ENCODE results near the gene ATP6V1E1.

- no peak for TF ChIP-seq CTCF (IDR thresholded peaks at IDR 0.05)
- TF ChIP-seq EZH2 (IDR thresholded peaks at IDR 0.05; ENCODE audit: borderline replicate concordance, insufficient read depth, low read depth, low read length, poor library complexity, severe bottlenecking) = no peak
Observed at GRCh38 chr22:17633217-17633997, 4.9 kb upstream of the ATP6V1E1 start.
